HepG2 (cell line): ENCODE measurements around the gene NINL. TPM values are rescaled to one million over a fixed set of nuclear protein-coding genes. Genes with fewer than 3 reads are reported as not detected.
A peak's percentile ranks its signal among the peaks of the same experiment; 100 is the strongest.

ENCODE experiments used
- ATAC-seq: fragments of 200-7000 bp; cut with Tn5 transposase; 3 replicates; pipeline ENCODE4 v1.9.1; 2020; ENCODE audit warnings: mild to moderate bottlenecking, moderate library complexity
- BruUV-seq: library from RNA; stranded (reverse); fragments of 400-500 nt; replicated peaks from 2 replicates; lab custom pipeline; 2021; lab: Mats Ljungman, UMichigan
- CTCF ChIA-PET: fragments of 300-600 bp; formaldehyde crosslinking; extraction: SDS; loops from one replicate; lab custom pipeline; 2021; ENCODE audit warnings: low total read pairs, inconsistent platforms, low intra/inter-chr PET ratio; lab: Yijun Ruan, JAX
- POLR2A ChIA-PET: fragments of 350-600 bp; sonication (Branson Sonifier 250); formaldehyde crosslinking; loops from one replicate; lab custom pipeline; 2020; ENCODE audit warnings: antibody characterized with exemption, inconsistent platforms; lab: Yijun Ruan, JAX
- DNase-seq: peaks from one replicate; pipeline ENCODE4 v3.0.0-alpha.2; 2015; ENCODE audit warnings: low spot score
- FAIRE-seq: peaks from 3 replicates; lab custom pipeline; 2011; peaks lifted over from hg19 to GRCh38; lab: Jason Lieb, UNC
- H2AFZ ChIP-seq: one replicate; pipeline ENCODE4 v1.6.1; 2011; ENCODE audit warnings: low read length, inconsistent platforms
- H3K27ac ChIP-seq: fragments of 300-600 bp; 3 replicates; pipeline ENCODE4 v1.8.0; 2011; ENCODE audit warnings: mixed run types, mild to moderate bottlenecking, mixed read lengths, low read length, inconsistent platforms; ENCODE audit not compliant: insufficient read depth; ENCODE audit errors: extremely low read length
- H3K27me3 ChIP-seq, 2 experiments: fragments of 200-600 bp in 1 of 2; 2 replicates in 1 of 2; 3 replicates in 1 of 2; pipeline versions ENCODE4 v1.6.0 to v1.8.0; 2011; ENCODE audit warnings: low read length in 2 of 2, mild to moderate bottlenecking in 2 of 2, moderate library complexity in 2 of 2, inconsistent platforms in 1 of 2; ENCODE audit not compliant: insufficient read depth in 2 of 2, control insufficient read depth in 1 of 2
- H3K36me3 ChIP-seq, 2 experiments: fragments of 200-600 bp in 1 of 2; replicated peaks in 1 of 2; 2 replicates in 1 of 2; 3 replicates in 1 of 2; pipeline versions ENCODE4 v1.5.1 to v1.8.0; 2011; ENCODE audit warnings: low read length in 2 of 2, inconsistent platforms in 1 of 2; ENCODE audit not compliant: insufficient read depth in 2 of 2, control insufficient read depth in 1 of 2
- H3K4me1 ChIP-seq: 2 replicates; pipeline ENCODE4 v1.5.1; 2012; ENCODE audit warnings: low read length, inconsistent platforms; ENCODE audit not compliant: insufficient read depth
- H3K4me2 ChIP-seq: 2 replicates; pipeline ENCODE4 v1.6.0; 2011; ENCODE audit warnings: low read depth, low read length, inconsistent platforms
- H3K4me3 ChIP-seq, 3 experiments: fragments of 200-600 bp in 1 of 3; sonication (generic), shearing (Covaris generic) in 1 of 3; replicated peaks in 1 of 3; 2 replicates each; pipeline ENCODE4 v1.5.1; 2011 to 2016; ENCODE audit warnings: low read length in 3 of 3, inconsistent platforms in 2 of 3, low read depth in 2 of 3, mild to moderate bottlenecking in 2 of 3, control low read depth in 1 of 3, mixed read lengths in 1 of 3; ENCODE audit not compliant: insufficient read depth in 1 of 3
- H3K79me2 ChIP-seq: one replicate; pipeline ENCODE4 v1.6.1; 2011; ENCODE audit warnings: low read length, inconsistent platforms; ENCODE audit not compliant: insufficient read depth
- H3K9ac ChIP-seq: 2 replicates; pipeline ENCODE4 v1.6.0; 2011; ENCODE audit warnings: mild to moderate bottlenecking, low read depth, low read length, inconsistent platforms; ENCODE audit not compliant: insufficient read depth
- H3K9me3 ChIP-seq: 2 replicates; pipeline ENCODE4 v1.5.1; 2012; ENCODE audit warnings: mild to moderate bottlenecking, low read length
- H4K20me1 ChIP-seq: 2 replicates; pipeline ENCODE4 v1.6.0; 2011; ENCODE audit warnings: inconsistent platforms, mild to moderate bottlenecking, low read length, moderate library complexity; ENCODE audit not compliant: insufficient read depth
- AGO2 ChIP-seq: fragments of 200-400 bp; formaldehyde crosslinking; optimal IDR thresholded peaks from 2 replicates; pipeline ENCODE3; 2017; ENCODE audit warnings: mild to moderate bottlenecking, low read depth, low read length, moderate library complexity
- BATF2 ChIP-seq: sonication (generic); formaldehyde crosslinking; IDR thresholded peaks from 2 replicates; pipeline ENCODE4 v1.8.0; 2022; ENCODE audit warnings: mild to moderate bottlenecking, missing genetic modification reagents, moderate library complexity
- CBX5 ChIP-seq: sonication (generic); formaldehyde crosslinking; IDR thresholded peaks from 2 replicates; pipeline ENCODE4 v1.4.0; 2020; ENCODE audit warnings: missing genetic modification reagents, borderline replicate concordance
- MTA1 ChIP-seq: sonication (generic); formaldehyde crosslinking; IDR thresholded peaks from 2 replicates; pipeline ENCODE4 v1.4.0; 2020; ENCODE audit warnings: missing genetic modification reagents, mild to moderate bottlenecking, borderline replicate concordance
- RBM22 ChIP-seq: fragments of 200-400 bp; formaldehyde crosslinking; optimal IDR thresholded peaks from 2 replicates; pipeline ENCODE3; 2017; ENCODE audit warnings: mild to moderate bottlenecking, low read length, moderate library complexity
- ZNF30 ChIP-seq: sonication (generic); formaldehyde crosslinking; IDR thresholded peaks from 2 replicates; pipeline ENCODE4 v1.5.0; 2020; ENCODE audit warnings: mild to moderate bottlenecking, missing genetic modification reagents
- ZNF687 ChIP-seq: sonication (generic); formaldehyde crosslinking; IDR thresholded peaks from 2 replicates; pipeline ENCODE4 v1.5.1; 2020; ENCODE audit warnings: mild to moderate bottlenecking, missing genetic modification reagents, moderate library complexity
- WGBS: methylation state at CpG from one replicate; pipeline ENCODE4 v1.1.6; 2017; ENCODE audit warnings: low lambda C conversion rate; 5-methylcytosine and 5-hydroxymethylcytosine counted together
- in situ Hi-C: cut with HindIII; loops from 2 replicates; pipeline ENCODE4 v1.10.0; 2017; ENCODE audit warnings: low pct_unique_long_range_greater_than_20kb; ENCODE audit not compliant: extremely low pct_ligation_motif_present
- intact Hi-C: fragments of 100-400 bp; cut with micrococcal nuclease; formaldehyde crosslinking; loops from one replicate; pipeline ENCODE4 v1.10.0; 2022; ENCODE audit not compliant: unreplicated experiment
- polyA plus RNA-seq, 8 experiments: library from polyadenylated mRNA; depleted of rRNA in 3 of 8; stranded (reverse) in 7 of 8; unstranded in 1 of 8; fragments of >200 nt; fragmentation: Illumina TruSeq in 4 of 8; extraction: Trizol in 4 of 8; gene quantifications; 2 replicates each; pipeline versions ENCODE4 v1.2.1 to v1.2.3, GENCODE V29; 2011 to 2016; ENCODE audit warnings: low read depth in 4 of 8, missing spikeins in 1 of 8, mixed read lengths in 1 of 8; ENCODE audit not compliant: insufficient read depth in 1 of 8
- total RNA-seq, 5 experiments: library from RNA; depleted of rRNA; stranded (reverse); fragments of >200 nt; fragmentation: Illumina TruSeq; extraction: Trizol; gene quantifications; 2 replicates each; pipeline ENCODE4 v1.2.3, GENCODE V29; 2016; ENCODE audit warnings: low read depth in 1 of 5

The NINL gene
- total and polyA plus RNA-seq, 2 of the 13 experiments (the other 11 are each of a cell fraction or from before 2014, with no cell fraction given): 32.3 to 34.3 TPM

- no peaks in the 10 kb centered on the region for H4K20me1 ChIP-seq
- intact Hi-C loops: no loop called here
- no peak for FAIRE-seq
- CTCF ChIA-PET: no interaction called here
- no peaks in the 10 kb centered on the region for H3K9me3 ChIP-seq
- WGBS: 95% methylated on average over 28 of the region's 28 CpGs
- no peak overlapping the region for H3K4me3 ChIP-seq
- peak; percentile 10; the same call in 1 of the 2 replicates for TF ChIP-seq ZNF687
- TF ChIP-seq MTA1 (CRISPR knock-in tag): peak; percentile 12; the same call in 1 of the 2 replicates
- TF ChIP-seq BATF2 (CRISPR knock-in tag): no peak
- TF ChIP-seq RBM22: peak; percentile 58
- TF ChIP-seq AGO2: peak; percentile 79
- no peak for TF ChIP-seq CBX5 (CRISPR knock-in tag)
- TF ChIP-seq ZNF30 (CRISPR knock-in tag): no peak
- TF ChIP-seq, all 625 proteins: peak for 4
- no peaks in the 10 kb centered on the region for H3K79me2 ChIP-seq
- H3K36me3 ChIP-seq: peaks cover 57 to 64% of the 10 kb centered on the region in 2 experiments
- H2AFZ ChIP-seq: no peak overlapping the region
- H3K27ac ChIP-seq: no peak overlapping the region
- no peaks in the 10 kb centered on the region for H3K4me1 ChIP-seq
- in situ Hi-C loops: no loop called here
- no peak for DNase-seq
- no peak; the same call in 1 of the 3 replicates for ATAC-seq
- BruUV-seq: no TSS peak
- H3K27me3 ChIP-seq: no peaks in the 10 kb centered on the region
- H3K4me2 ChIP-seq: no peak overlapping the region
- POLR2A ChIA-PET: no interaction called here
- no peak overlapping the region for H3K9ac ChIP-seq
Observed at GRCh38 chr20:25477014-25477882, 108.1 kb downstream of the NINL start.
